ENCODE measurements around the gene APC. TPM values are rescaled to one million over a fixed set of nuclear protein-coding genes. Genes with fewer than 3 reads are reported as not detected.

APC gene
- total and polyA plus RNA-seq, 2 donors (not counting 3 experiments of a cell fraction or from before 2014, with no cell fraction given), result 11.2 to 39.6 TPM

- Histone ChIP-seq H3K27ac (ENCODE audit: insufficient read depth, low read depth, low read length) (no peak overlapping the region), H3K4me3 (replicated peaks in 1 of 3; ENCODE audit: insufficient read depth in 1 of 3, low read depth in 1 of 3, low read length in 3 of 3) (no peak overlapping the region), H3K9me1 (replicated peaks; ENCODE audit: control insufficient read depth, extremely low read depth, insufficient read depth, low read length) (no peaks in the 10 kb centered on the region), H3K27me3 (ENCODE audit: control insufficient read depth in 2 of 2, insufficient read depth in 2 of 2, low read length in 2 of 2) (no peaks in the 10 kb centered on the region), H3K36me3 (ENCODE audit: control insufficient read depth in 2 of 2, extremely low read depth in 1 of 2, insufficient read depth in 2 of 2, low read length in 2 of 2) (peaks cover 6 to 14% of the 10 kb centered on the region in 2 experiments), H2AFZ (ENCODE audit: low read depth, low read length) (no peak overlapping the region), H4K20me1 (replicated peaks; ENCODE audit: control insufficient read depth, extremely low read depth, insufficient read depth, low read length) (no peaks in the 10 kb centered on the region), H3K9me3 (replicated peaks; ENCODE audit: control insufficient read depth, insufficient read depth, low read length) (no peaks in the 10 kb centered on the region), H3K4me1 (ENCODE audit: control insufficient read depth, extremely low read depth, insufficient read depth, low read length) (peaks cover 4% of the 10 kb centered on the region), H3K9ac (replicated peaks; ENCODE audit: extremely low read depth, insufficient read depth, low read length) (no peak overlapping the region), H3K79me2 (ENCODE audit: control insufficient read depth, insufficient read depth, low read length) (peaks cover 2% of the 10 kb centered on the region), H3K4me2 (ENCODE audit: insufficient read depth, low read length) (no peak overlapping the region)
- BruUV-seq (replicated peaks), result no TSS peak
- ChIA-PET POLR2A (no interaction called here), CTCF (no interaction called here)
- TF ChIP-seq JUN (IDR thresholded peaks at IDR 0.05; ENCODE audit: borderline replicate concordance, insufficient read depth, insufficient read length, low read depth) (no peak), CTCF (IDR thresholded peaks at IDR 0.05; ENCODE audit: extremely low read depth in 1 of 2, insufficient read depth in 1 of 2, low read depth in 1 of 2, low read length in 2 of 2) (no peak), MAX (IDR thresholded peaks at IDR 0.05; ENCODE audit: insufficient read depth, insufficient read length) (no peak), FOS (IDR thresholded peaks at IDR 0.05; ENCODE audit: borderline replicate concordance, insufficient read depth, low read length) (no peak), POLR2A (IDR thresholded peaks at IDR 0.05; ENCODE audit: low read depth, low read length) (no peak), EZH2 (IDR thresholded peaks at IDR 0.05; ENCODE audit: borderline replicate concordance, low read depth, low read length, severe bottlenecking) (no peak), POLR2AphosphoS5 (IDR thresholded peaks at IDR 0.05; ENCODE audit: insufficient read depth, low read depth, low read length) (no peak), MYC (IDR thresholded peaks at IDR 0.05; ENCODE audit: low read depth, low read length) (no peak), GATA2 (IDR thresholded peaks at IDR 0.05; ENCODE audit: insufficient read depth, insufficient read length, low read depth, low read length) (no peak)
- dilution Hi-C loops (cut with MboI; ENCODE audit: extremely low pct_ligation_motif_present, low sequenced_read_pairs) (no loop called here), intact Hi-C loops (cut with micrococcal nuclease) (loop anchor here (2.0 kb wide), 1 partner anchor 14 kb away; no protein-coding TSS in a partner anchor)
- FAIRE-seq (no peak), DNase-seq (ENCODE audit: low read depth, low spot score) (no peak)
These were observed 138.7 kb downstream of the APC start for GRCh38 chr5:112876362-112876761.

Measured in endothelial cell of umbilical vein (primary cell).